Smooth muscle cell of the brain vasculature (primary cell): ENCODE measurements around the gene KCNA4.
"Not testable (repeated sequence)": the region's sequence is repeated elsewhere in the genome, so short reads cannot be mapped to it uniquely, and the experiment has no call there.

Source experiments
- DNase-seq: peaks from one replicate; pipeline ENCODE4 v3.0.0-alpha.2; 2012; ENCODE audit warnings: low read depth, low spot score

The KCNA4 gene

DNA sequence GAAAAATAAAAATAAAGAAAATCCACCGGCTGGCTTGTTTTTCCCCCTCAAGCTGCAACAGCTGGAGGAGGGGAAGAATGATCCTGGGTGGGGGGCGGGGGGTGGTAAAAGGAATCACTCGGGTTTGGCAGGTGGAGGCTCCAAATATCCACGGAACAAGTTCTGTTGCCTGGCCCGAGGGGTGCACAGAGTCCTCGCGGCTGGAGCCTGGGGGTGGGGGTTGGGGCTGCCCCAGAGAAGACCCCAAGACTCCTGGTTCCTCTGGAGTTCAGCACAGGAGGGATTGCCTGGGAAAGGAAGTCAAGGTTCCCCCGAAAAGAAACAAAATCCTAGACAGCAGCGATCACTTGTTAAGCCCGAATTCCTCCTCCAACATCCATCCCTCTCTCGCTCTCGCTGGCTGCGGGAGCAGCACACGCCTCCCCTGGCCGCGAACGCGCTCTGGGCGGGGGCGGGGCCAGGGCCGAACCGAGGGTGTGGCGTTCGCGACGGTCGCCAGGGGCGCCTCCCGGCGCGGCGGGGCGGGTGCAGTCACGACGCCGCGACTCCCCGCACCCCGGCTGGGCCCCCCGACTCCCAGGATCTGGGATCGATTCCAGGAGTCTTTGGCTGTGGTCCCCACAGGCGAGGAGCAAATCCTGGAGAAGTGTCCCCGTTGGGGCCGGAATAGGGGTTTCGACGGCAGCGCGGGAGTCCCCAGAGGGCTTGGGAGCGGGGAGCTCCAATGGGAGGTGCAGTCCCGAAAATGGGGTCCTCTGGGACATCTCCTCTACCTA is at the start of gene KCNA4:
KCNA4 (minus strand) TSS at position 443 of the 776 bp plus-strand sequence. CDS start 4,352 bp downstream, outside the sequence.
- DNase-seq = no peak

DNA sequence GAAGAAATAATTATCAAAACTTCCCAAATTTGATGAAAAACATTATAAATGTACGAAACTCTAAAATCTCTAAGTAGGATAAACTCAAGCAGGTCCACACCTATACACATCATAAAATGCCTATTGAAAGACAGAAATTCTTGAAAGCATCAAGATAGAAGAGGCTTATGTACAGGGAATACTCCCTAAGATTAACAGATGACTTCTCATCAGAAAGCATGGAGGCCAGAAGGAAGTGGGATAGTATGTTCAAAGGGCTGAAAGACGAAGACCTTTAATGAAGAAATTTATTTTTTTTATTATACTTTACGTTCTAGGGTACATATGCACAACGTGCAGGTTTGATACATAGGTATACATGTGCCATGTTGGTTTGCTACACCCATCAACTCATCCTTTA is 45.3 kb upstream of the KCNA4 start:
- no peak for DNase-seq

DNA sequence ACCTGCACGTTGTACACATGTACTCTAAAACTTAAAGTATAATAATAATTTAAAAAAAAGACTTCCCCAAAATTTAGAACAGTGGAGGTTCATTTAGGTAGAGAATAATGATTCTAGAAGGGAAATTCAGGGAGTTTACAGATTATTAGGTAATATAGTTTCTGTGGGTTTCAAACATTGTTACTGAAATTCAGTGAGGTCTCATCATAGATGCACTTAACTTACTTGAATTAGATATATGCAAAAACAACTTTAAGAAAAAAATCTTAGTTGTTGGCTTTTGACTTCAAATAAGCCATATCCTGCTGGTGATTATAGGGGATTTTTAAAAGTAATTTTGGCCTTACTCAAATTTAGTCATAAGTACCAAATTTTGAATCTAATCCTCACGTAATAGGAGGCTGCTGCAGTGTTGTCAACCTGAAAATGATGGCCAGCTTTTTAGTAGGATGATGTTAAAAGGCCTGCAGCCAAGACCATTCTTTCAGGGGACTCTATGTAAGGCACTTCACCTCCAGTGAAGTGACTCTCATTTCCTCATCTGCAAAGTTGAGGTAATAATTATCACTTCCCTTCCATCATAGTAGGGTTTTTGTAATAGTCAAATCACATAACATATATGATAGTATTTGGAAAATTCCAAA is 42.5 kb upstream of the KCNA4 start:
- DNase-seq = no peak

DNA sequence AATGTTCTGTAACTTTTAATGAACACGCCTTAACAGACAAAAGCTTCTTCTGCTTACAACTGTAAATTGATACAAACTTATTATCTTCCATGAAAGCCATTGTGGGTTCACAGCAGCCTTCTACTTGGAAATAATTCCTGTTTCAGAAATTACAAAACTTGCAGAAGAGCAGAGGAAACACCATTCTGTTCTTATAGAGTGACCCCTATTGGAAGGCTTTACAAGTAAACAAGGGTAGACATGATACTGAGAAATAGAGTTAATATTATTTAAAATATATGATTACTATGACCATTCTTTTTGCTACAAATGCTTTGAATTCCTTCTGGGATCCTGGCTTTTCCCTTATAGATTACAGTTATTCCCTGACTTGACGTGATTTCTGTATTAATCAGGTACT is 32.4 kb upstream of the KCNA4 start:
- DNase-seq = no peak

DNA sequence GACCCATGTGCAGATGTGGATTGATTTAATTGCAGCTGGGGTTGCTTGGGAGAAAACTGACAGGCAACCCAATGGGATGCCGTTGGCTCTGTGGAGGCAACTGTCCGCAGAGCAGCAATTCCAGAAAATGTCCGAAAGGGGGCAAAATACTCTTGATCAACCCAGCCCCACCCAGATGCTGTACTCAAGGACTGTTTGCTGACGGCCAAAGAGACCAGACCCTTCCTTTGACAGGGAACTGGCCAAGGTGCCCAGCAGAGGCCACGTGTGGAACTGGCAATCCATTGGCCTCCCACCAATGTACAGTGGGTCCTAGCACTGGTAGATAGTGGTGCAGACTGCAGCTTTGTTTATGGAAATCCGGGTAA is 29.7 kb upstream of the KCNA4 start:
- no peak for DNase-seq

DNA sequence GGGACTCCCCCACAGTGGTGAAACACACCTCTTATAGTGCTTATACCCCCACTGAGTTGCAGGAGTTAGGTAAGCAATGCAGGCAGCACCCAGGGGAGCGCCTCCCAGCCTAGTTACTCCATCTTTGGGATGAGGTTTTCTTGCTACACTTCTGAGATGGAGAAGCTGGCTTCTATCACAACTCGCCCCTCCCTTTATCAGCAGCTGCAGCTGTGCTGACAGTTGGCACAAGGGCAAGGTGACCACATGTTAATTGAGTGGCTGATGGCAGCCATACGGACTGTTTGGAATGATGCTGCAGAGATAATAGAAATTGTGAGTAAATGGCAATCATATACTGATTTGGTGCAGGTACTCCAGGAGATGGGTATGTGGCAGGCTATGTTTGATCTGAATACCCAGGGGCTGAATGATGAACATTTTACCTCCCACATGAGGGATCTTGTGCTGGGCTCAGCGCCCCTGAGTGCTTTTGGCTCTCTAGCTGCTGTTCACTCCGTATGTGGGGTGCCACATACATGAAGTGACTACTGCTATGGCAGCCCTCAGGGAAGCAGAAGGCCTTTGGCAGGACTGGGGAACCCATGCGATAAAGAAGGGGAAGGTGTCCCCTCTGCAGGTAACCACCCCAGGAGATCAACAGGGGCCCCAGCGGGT is 29.2 kb upstream of the KCNA4 start:
- no peak for DNase-seq

DNA sequence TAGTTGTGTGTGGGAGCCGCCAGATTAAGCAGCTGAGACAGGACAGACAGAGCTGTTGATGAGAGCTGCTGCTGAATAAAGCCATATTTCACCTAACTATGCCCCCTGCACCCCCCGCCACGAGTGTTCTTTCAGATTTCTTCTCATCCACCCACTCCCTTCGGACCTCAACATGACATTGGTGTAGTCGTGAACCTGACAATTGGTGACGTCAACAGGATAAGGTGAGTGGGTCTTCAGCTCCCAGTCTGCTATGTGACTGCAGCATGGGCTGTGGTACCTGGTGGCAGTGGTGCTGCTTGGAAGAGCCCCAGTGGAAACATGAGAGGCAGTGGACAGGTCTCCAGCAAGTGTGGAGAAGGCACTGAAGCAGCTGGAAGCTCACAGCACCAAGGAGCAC is 28.3 kb upstream of the KCNA4 start:
- DNase-seq = no peak

DNA sequence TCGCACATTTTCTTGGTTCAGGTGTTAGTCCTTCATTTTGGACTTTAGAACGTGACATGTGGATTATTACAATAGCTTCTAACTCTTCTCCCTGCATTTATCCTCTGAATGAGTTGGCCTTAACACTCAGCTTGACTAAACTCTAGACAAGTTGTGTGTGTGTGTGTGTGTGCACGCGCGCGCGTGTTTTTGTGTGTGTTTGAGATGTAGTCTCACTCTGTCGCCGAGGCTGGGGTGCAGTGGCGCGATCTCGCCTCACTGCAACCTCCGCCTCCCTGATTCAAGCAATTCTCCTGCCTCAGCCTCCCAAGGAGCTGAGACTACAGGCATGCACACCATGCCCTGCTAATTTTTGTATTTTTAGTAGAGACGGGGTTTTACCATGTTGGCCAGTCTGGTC is 24.3 kb upstream of the KCNA4 start:
- DNase-seq = no peak

DNA sequence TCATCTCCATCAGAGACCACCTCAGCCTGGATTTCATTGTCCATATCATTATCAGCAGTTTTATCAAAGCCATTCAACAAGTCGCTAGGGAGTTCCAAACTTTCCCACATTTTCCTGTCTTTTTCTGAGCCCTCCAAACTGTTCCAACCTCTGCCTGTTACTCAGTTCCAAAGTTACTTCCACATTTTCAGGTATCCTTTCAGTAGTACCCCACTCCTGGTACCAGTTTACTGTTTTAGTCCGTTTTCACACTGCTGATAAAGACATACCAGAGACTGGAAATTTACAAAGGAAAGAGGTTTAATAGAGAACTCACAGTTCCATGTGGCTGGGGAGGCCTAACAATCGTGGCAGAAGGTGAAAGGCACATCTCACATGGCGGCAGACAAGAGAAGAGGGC is 17.9 kb upstream of the KCNA4 start:
- DNase-seq = not testable (repeated sequence)

DNA sequence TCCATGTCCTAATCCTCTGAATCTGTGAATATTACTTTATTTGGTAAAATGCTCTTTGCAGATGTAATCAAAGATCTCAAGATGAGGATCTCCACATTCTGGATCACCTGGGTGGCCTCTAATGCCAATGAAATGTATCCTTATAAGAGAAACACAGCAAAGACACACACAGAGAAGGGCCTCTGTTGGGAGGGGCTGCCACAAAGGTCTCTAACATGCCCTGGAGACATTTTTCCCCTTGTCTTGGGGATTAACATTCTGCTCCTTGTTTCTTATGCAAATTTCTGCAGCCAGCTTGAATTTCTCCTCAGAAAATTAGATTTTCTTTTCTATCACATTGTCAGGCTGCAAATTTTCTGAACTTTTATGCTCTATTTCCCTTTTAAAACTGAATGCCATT is 17.3 kb upstream of the KCNA4 start:
- not testable (repeated sequence) for DNase-seq

DNA sequence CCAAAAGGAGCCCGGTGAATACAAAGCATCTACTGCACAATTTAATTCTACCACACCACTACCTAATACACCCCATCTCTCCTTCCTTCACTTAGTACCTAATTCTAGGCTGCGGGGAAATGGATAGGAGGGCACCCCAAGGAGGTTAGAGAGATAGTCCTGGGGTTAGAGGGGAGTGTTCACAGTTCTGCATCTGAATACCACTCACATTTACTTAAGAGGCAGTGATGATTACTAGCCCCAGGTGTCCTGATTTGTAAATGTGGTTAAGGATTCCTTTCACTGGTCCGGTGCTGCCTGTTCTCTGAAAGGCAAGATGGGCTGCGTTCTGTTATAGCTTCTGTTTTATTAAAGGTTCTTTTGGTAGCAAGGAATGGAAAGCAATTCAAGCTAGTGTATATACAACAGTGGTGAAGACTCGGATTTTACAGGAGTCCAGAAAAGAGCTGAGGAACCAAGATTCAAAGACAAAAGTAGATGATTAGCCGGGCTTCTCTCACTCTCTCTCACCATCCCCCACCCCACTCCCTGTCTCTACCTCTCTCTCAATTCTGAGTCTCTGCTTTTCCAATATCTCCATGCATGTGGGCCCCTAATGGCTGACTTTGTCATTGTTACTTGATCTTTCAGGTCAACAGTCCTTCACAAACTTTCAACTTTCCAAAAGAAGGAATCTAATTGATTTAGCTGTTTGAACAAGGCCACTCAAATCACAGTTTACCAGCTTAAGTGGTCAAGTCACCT is 8.7 kb upstream of the KCNA4 start:
- DNase-seq = no peak

DNA sequence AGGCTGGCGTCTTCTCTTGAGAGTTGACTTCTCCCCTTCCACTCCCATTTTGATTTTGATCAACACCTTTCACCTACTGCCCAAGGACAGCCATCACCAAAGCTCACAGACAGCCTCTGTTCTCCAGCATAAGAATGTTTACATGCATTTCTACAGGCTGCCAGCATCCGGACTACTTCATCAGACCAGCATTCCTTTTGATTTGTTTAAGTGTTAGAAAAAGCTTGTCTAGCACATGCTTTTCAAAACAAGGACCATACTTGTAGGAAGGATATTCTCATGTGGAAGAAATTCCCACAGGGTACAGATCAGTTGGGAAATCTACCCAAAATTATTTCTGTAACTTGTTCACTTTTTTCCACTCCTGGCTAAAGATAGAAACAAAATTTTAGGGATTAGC is 6.2 kb upstream of the KCNA4 start:
- DNase-seq = no peak

DNA sequence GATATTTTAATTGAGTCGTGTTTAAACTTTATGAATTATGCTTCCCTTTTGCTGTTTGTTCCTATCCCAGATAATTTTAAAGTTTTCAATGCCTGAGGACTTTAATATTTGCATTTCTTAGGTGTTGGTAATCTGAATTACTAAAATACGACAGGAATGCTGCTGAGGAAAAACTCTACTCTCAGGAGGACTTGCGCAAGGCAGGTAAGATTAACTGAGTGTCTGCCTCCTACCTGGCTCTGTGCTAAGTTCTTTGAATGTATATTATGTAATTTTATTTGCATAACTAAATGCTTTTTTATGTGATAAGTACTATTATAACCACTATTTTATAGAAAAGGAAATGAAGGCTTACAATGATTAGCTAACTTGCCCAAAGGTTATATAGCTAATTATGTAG is 2.7 kb upstream of the KCNA4 start:
- DNase-seq = no peak

DNA sequence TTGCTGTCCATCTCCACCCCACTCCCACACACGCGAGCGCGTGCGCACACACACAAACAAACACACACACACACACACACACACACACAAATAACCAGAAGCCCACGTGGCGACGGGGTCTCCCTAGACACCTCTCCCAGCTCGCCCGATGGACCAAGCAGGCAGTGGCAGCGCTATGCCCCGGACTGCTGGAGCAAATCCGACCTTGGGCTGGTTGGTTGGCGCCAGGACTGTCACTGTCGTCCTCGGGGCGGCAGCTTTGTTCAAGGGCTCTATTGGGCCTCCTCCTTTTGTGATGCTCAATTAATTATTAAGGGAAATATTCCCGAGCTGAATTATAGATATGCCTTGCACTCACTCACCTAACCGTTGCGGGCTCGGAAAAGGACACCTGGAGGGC is 1.7 kb upstream of the KCNA4 start:
- DNase-seq = no peak

DNA sequence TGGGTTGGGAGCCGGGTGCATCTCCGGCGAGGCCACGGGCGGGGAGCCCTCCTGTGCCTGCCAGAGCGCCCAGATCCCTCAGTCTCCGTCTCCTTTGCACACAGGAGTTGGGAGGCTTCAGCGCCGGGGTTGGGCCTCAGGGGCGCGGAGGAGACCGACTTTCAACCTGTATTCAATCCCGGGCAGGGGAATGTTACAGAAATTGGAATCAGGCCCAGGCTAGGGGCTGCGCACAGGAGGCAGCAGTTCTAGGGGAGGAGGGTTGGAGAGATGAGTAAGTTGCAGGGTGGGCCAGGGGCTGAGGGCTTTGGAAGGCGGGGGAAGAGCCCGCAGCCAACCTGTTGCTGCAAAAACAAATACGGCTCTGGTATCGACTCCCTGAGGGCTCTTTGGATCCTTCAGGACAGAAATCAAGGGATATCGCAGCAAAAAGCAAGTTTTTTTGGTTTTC is 640 bp upstream of the KCNA4 start:
- no peak for DNase-seq

DNA sequence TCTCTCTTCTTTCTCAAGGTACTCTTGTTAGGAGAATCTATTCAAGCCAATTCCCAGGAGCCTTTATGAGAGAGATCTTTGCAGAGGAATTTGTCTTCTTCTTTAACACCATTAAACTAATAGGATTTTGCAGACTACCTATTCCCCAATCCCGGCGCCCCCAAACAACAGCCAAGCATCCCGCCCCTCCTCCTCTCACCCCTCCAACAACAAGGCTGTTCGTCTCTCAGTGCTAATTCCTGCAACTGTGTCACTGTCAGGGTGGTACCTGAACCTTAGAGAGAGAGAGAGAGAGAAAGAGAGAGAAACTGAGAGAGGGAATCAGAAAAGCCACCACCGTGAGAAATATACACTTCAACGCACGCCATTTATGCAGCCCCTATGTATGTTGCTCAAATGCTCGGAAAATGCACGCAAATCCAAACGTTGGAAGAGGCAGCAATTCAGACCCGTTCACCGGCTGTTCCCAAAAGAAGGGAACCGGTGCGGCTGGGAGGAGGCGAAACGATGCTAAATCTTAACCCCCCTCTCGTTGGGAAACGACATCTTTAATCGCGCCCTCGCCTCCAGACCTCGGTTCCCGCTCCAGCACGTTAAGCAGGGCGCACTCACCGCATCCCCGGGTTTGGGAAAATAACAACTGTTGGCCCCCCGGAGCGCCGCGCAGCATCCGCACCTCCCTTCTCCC is 961 bp downstream of the KCNA4 start:
- no peak for DNase-seq

DNA sequence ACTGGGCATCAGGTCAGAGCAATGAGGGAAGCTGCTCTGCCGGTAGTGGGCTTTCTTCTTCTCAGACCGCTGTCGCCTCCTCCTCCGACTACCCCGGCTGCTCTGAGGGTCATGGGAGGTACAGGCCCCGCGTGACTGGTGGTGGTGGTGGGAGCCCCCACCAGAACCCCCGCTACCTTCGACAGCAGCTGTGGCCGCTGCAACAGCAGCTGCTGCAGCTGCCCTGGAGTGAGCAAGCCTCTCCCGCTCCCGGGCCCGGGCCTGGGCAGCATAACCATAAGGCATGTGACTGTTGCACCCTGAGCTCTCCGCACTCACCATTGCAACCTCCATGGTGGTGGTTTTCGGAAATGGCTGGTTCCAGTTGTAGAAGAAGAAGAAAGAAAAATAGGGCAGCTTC is 4.5 kb downstream of the KCNA4 start:
- no peak for DNase-seq

DNA sequence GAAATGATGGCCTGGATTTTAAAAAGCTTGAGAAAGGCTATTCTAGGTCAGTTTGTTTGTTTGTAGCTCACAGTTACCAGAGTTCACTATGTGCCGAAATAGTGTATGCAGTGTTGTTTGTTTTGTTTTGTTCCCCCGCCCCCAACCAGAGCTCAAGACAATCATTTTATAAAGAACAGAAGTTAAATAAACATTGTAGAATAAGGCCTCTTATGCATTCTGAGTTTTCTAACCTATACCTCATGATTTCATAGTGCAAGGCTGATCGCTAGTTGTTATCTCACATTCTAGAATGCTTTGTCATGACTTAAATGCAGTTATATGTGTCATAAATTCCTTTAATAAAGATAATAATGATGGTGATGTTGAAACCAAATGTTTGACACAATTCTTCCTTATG is 7.8 kb downstream of the KCNA4 start:
- DNase-seq = no peak

DNA sequence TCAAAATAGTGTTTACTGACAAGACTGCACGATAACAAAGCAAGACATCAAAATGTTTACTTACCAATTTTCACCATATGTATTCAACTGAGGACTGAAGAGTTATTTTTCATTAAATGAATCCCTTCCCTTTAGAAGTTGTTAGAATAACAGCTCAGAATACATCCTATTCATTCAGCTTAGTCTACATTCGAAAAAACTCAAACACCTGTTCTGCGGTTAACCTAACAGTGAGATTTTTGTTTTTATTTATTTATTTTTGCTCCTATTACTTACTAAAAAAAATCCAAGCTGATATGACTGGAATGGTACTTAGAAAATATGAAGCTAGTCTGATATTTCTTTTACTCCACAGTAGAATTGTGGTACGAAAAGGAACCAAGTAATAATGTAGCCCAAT is 10.0 kb downstream of the KCNA4 start:
- no peak for DNase-seq

DNA sequence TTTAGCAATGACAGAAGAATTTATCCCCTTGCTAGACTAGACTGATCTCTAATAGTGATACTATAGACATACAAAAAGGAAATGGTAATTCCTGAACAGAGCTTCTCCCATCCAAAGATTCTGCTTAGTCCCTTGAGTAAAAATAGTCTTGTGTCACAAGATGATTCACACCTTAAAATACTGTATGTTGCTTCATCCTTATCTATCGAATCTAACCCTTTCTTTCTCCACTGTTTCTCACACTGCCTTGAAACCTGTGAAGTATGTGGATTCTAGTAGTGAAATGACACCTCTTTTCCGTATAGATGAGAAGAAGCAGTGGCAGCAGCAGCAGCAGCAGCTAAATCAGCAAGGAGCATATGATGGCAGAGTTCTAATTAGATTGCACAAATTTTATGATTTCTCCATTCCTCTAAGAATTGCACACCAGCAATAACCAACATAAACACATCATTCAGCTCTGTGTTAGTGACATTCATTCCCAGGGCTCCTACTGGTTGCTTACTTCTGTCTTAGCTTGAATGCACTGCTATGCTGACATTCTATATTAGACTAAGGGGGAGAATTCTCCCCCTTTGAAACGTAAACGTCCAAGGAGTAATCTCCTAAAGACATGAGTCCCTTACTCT is 14.6 kb downstream of the KCNA4 start:
- DNase-seq = no peak
